ENCODE results near the gene NRK.
"Not testable (repeated sequence)": the region's sequence is repeated elsewhere in the genome, so short reads cannot be mapped to it uniquely, and the experiment has no call there.

NRK gene

GRCh38 chrX:105882581-105883275 lies 60.4 kb downstream of the NRK start:
- no peak for DNase-seq

GRCh38 chrX:105894721-105895120 lies 72.4 kb downstream of the NRK start:
- DNase-seq = no peak

- DNase-seq = no peak
Observed at GRCh38 chrX:105909576-105909975, 87.2 kb downstream of the NRK start.

GRCh38 chrX:105910563-105911105 lies 88.3 kb downstream of the NRK start:
- no peak for DNase-seq

GRCh38 chrX:105945266-105945665 lies 122.9 kb downstream of the NRK start:
- no peak for DNase-seq

- no peak for DNase-seq
Observed at GRCh38 chrX:105969487-105969886, 147.1 kb downstream of the NRK start.

GRCh38 chrX:105972690-105973386 lies 150.5 kb downstream of the NRK start:
- DNase-seq = no peak

GRCh38 chrX:105973387-105973739 lies 151.0 kb downstream of the NRK start:
- no peak for DNase-seq

GRCh38 chrX:105975382-105975781 lies 153.0 kb downstream of the NRK start:
- no peak for DNase-seq

GRCh38 chrX:105981772-105982485 lies 159.6 kb downstream of the NRK start:
- no peak for DNase-seq

GRCh38 chrX:105988487-105988886 lies 166.1 kb downstream of the NRK start:
- DNase-seq = not testable (repeated sequence)

GRCh38 chrX:105999294-105999693 lies 177.0 kb downstream of the NRK start:
- no peak for DNase-seq

GRCh38 chrX:106000203-106000602 lies 177.9 kb downstream of the NRK start:
- no peak for DNase-seq

- DNase-seq = not testable (repeated sequence)
Observed at GRCh38 chrX:106000609-106001008, 178.3 kb downstream of the NRK start.

- no peak for DNase-seq
Observed at GRCh38 chrX:106005684-106006083, 183.3 kb downstream of the NRK start.

- DNase-seq = no peak
Observed at GRCh38 chrX:106007815-106008214, 185.5 kb downstream of the NRK start.
